Kidney (tissue), 14 donors: ENCODE results near the gene PIK3AP1. TPM values are rescaled to one million over a fixed set of nuclear protein-coding genes. Genes with fewer than 3 reads are reported as not detected.

Experiments
- DNase-seq, 5 donors: peaks; one replicate each; pipeline ENCODE4 v3.0.0-alpha.2; 2013 to 2020
- FAIRE-seq: peaks from 2 replicates; lab custom pipeline; 2012; peaks lifted over from hg19 to GRCh38; lab: Jason Lieb, UNC
- H3K27ac ChIP-seq, 2 donors: one replicate each; pipeline ENCODE4 v1.7.0; 2013; ENCODE audit warnings: low read depth in 2 of 2, low read length in 2 of 2, inconsistent platforms in 1 of 2
- H3K27me3 ChIP-seq: one replicate; pipeline ENCODE4 v1.7.1; 2013; ENCODE audit warnings: low read length, inconsistent platforms; ENCODE audit not compliant: control insufficient read depth, insufficient read depth
- H3K36me3 ChIP-seq, 3 donors: one replicate each; pipeline versions ENCODE4 v1.7.0 to v1.7.1; 2013; ENCODE audit warnings: low read length in 3 of 3, control low read depth in 1 of 3, inconsistent platforms in 1 of 3; ENCODE audit not compliant: insufficient read depth in 3 of 3, control insufficient read depth in 2 of 3
- H3K4me1 ChIP-seq, 3 donors: one replicate each; pipeline versions ENCODE4 v1.7.0 to v1.7.1; 2013; ENCODE audit warnings: low read length in 3 of 3, inconsistent platforms in 1 of 3, low read depth in 1 of 3; ENCODE audit not compliant: control insufficient read depth in 2 of 3, insufficient read depth in 2 of 3
- H3K4me3 ChIP-seq, 3 donors: one replicate each; pipeline versions ENCODE4 v1.7.0 to v1.8.1; 2013; ENCODE audit warnings: low read length in 3 of 3, control low read depth in 1 of 3, inconsistent platforms in 1 of 3
- H3K9ac ChIP-seq, 3 donors: one replicate each; pipeline versions ENCODE4 v1.7.0 to v1.7.1; 2013; ENCODE audit warnings: low read length in 3 of 3, control low read depth in 1 of 3, inconsistent platforms in 1 of 3
- H3K9me3 ChIP-seq, 3 donors: one replicate each; pipeline versions ENCODE4 v1.7.0 to v1.7.1; 2013; ENCODE audit warnings: low read length in 3 of 3, control low read depth in 1 of 3, inconsistent platforms in 1 of 3; ENCODE audit not compliant: control insufficient read depth in 2 of 3, insufficient read depth in 1 of 3
- intact Hi-C: fragments of 100-400 bp; cut with DNase I; formaldehyde crosslinking; loops from one replicate; pipeline ENCODE4 v1.11.1; 2022
- polyA plus RNA-seq: library from polyadenylated mRNA; stranded (reverse); fragments of 350-450 nt; fragmentation: Illumina TruSeq; extraction: RNeasy Lipid Tissue Mini Kit (QIAGEN cat#74804); gene quantifications from one replicate; pipeline ENCODE4 v1.2.3, GENCODE V29; 2014; ENCODE audit warnings: low read depth, low replicate concordance; ENCODE audit not compliant: insufficient read depth
- total RNA-seq: library from RNA; stranded (reverse); fragmentation: NEBNext Ultra II Directional; extraction: Animal tissue kit (Norgen Biotek cat#: 25700); gene quantifications from one replicate; pipeline ENCODE4 v1.2.1, GENCODE V29; 2021
- TF ChIP-seq, protein P1 (sequence below): IDR thresholded peaks from 3 replicates; pipeline ENCODE4 v1.5.1; 2012; ENCODE audit warnings: mild to moderate bottlenecking, moderate library complexity, borderline replicate concordance; ENCODE audit not compliant: insufficient read depth; ENCODE audit errors: extremely low read depth
- donor health status: control.
- donor health status: control.
- donor health status: control.
- donor health status: control.
- donor health status: control.
- donor health status: DM: yes; HTN: yes; CAD: no.
- donor health status: Normal renal cell carcinoma (clear cell type).

PIK3AP1 gene
- total and polyA plus RNA-seq, 2 donors from 2014 or later: 6.5 to 28.4 TPM

- H3K36me3 ChIP-seq: no peaks in the 10 kb centered on the region
- no peaks in the 10 kb centered on the region for H3K27me3 ChIP-seq
- DNase-seq (no peak), FAIRE-seq (no peak)
- no peak overlapping the region for H3K4me3 ChIP-seq
- no peaks in the 10 kb centered on the region for H3K9me3 ChIP-seq
- no peak overlapping the region for H3K9ac ChIP-seq
- TF ChIP-seq, protein P1, sequence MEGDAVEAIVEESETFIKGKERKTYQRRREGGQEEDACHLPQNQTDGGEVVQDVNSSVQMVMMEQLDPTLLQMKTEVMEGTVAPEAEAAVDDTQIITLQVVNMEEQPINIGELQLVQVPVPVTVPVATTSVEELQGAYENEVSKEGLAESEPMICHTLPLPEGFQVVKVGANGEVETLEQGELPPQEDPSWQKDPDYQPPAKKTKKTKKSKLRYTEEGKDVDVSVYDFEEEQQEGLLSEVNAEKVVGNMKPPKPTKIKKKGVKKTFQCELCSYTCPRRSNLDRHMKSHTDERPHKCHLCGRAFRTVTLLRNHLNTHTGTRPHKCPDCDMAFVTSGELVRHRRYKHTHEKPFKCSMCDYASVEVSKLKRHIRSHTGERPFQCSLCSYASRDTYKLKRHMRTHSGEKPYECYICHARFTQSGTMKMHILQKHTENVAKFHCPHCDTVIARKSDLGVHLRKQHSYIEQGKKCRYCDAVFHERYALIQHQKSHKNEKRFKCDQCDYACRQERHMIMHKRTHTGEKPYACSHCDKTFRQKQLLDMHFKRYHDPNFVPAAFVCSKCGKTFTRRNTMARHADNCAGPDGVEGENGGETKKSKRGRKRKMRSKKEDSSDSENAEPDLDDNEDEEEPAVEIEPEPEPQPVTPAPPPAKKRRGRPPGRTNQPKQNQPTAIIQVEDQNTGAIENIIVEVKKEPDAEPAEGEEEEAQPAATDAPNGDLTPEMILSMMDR: no peak
- intact Hi-C loops: no loop called here
- H3K4me1 ChIP-seq: no peaks in the 10 kb centered on the region
- H3K27ac ChIP-seq: no peak overlapping the region
Observed at GRCh38 chr10:96596422-96597407, 123.6 kb downstream of the PIK3AP1 start.

DNA sequence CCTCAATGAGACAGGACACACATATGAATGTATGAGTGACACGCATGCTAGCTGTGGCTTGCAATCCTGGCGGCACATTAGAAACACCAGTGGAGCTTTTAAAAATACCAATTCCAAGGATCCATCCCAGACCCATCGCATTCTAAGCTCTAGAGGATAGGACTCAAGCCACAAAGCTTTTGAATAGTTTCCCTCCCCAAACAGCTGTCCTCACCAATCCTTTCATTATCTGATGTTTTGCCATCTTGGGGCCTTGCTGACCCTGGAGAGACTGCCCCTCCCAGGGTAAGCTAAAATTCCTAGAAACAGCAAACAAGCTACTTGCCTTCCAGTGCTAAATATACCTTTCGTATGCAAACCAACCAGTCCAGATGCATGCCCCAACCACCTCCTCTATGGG is 124.6 kb downstream of the PIK3AP1 start:
- intact Hi-C loops: no loop called here
- DNase-seq (no peak), FAIRE-seq (no peak)
- Histone ChIP-seq H3K4me3 (no peak overlapping the region), H3K9ac (no peak overlapping the region), H3K27ac (no peak overlapping the region), H3K9me3 (no peaks in the 10 kb centered on the region), H3K4me1 (no peaks in the 10 kb centered on the region), H3K36me3 (no peaks in the 10 kb centered on the region), H3K27me3 (no peaks in the 10 kb centered on the region)
- TF ChIP-seq, protein P1: no peak

DNA sequence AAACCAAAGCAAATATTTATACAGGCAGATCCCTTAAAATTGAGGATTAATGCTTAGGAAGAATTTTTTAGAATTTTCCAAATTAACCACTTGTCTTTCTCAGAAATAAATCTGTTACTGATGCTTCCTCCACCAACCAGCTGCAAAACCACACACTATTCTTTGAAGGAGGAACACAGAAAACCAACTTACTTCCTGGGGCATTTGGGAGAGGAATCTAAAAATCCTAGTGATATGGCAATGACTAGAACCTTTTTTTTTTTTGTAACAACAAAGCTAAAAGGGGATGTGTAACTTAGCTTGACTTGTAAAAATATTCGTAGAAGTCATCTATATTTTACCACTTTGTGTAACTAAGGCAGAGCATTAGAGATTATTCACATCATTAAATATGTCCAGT is 128.4 kb downstream of the PIK3AP1 start:
- Histone ChIP-seq H3K27ac (no peak overlapping the region), H3K9me3 (no peaks in the 10 kb centered on the region), H3K4me1 (peaks cover 6 to 13% (median 7%) of the 10 kb centered on the region in 3 donors), H3K4me3 (no peak overlapping the region), H3K9ac (no peak overlapping the region), H3K36me3 (no peaks in the 10 kb centered on the region), H3K27me3 (no peaks in the 10 kb centered on the region)
- no peak for DNase-seq
- TF ChIP-seq, protein P1: no peak
- no peak for FAIRE-seq
- intact Hi-C loops: no loop called here
